K562 (cell line): ENCODE measurements around the gene GSTM1.

Source experiments
- ARID2 ChIP-seq: fragments of 450-650 bp; IDR thresholded peaks from 2 replicates; pipeline ENCODE4 v1.6.1; 2017; ENCODE audit warnings: antibody characterized with exemption, mild to moderate bottlenecking
- CBX3 ChIP-seq, 2 experiments: IDR thresholded peaks; 1 replicate in 1 of 2; 2 replicates in 1 of 2; pipeline ENCODE4 v1.6.1; 2012; ENCODE audit warnings: inconsistent platforms in 2 of 2, low read length in 2 of 2, borderline replicate concordance in 1 of 2, control low read depth in 1 of 2
- FOS ChIP-seq: IDR thresholded peaks from 3 replicates; pipeline ENCODE4 v1.6.1; 2011; ENCODE audit not compliant: insufficient read length; ENCODE audit errors: extremely low read depth
- KDM5B ChIP-seq: fragments of 200-600 bp; sonication (generic); IDR thresholded peaks from 2 replicates; pipeline ENCODE4 v1.6.1; 2012; ENCODE audit warnings: low read depth, mild to moderate bottlenecking, moderate library complexity, low read length, control low read depth, inconsistent platforms; ENCODE audit not compliant: insufficient replicate concordance
- L3MBTL2 ChIP-seq: fragments of 450-650 bp; IDR thresholded peaks from 2 replicates; pipeline ENCODE4 v1.6.1; 2016; ENCODE audit warnings: mild to moderate bottlenecking, moderate library complexity
- POLR2AphosphoS2 ChIP-seq: IDR thresholded peaks from 2 replicates; pipeline ENCODE4 v1.6.1; 2012; ENCODE audit warnings: low read length, improper control_type of control experiment
- REST ChIP-seq, 2 experiments: fragments of 450-650 bp; formaldehyde crosslinking in 1 of 2; IDR thresholded peaks; 2 replicates each; pipeline versions ENCODE4 v1.4.0 to v1.6.1; 2014 to 2020; ENCODE audit warnings: mild to moderate bottlenecking in 2 of 2, borderline replicate concordance in 1 of 2, low read depth in 1 of 2
- SFPQ ChIP-seq: fragments of 200-400 bp; formaldehyde crosslinking; IDR thresholded peaks from 2 replicates; pipeline ENCODE4 v1.6.1; 2017; ENCODE audit warnings: mild to moderate bottlenecking, low read depth, low read length, moderate library complexity
- SIN3B ChIP-seq: fragments of 450-650 bp; IDR thresholded peaks from 2 replicates; pipeline ENCODE4 v1.6.1; 2017; ENCODE audit warnings: low read depth, mild to moderate bottlenecking, moderate library complexity
- THRA ChIP-seq: fragments of 450-650 bp; IDR thresholded peaks from 2 replicates; pipeline ENCODE4 v1.6.1; 2017; ENCODE audit warnings: mild to moderate bottlenecking, moderate library complexity
- ZBTB11 ChIP-seq, 3 experiments: fragments of 200-800 bp in 1 of 3; fragments of 250-450 bp in 1 of 3; fragments of 450-650 bp in 1 of 3; sonication (Bioruptor Pico) in 1 of 3; sonication (Bioruptor generic) in 1 of 3; formaldehyde crosslinking in 1 of 3; IDR thresholded peaks; 2 replicates each; pipeline versions ENCODE4 v1.6.1 to v1.8.0; 2016 to 2022; ENCODE audit warnings: mild to moderate bottlenecking in 2 of 3, missing genetic modification characterization in 2 of 3, missing compliant biosample characterization in 1 of 3, moderate library complexity in 1 of 3
- ZNF224 ChIP-seq: sonication (generic); formaldehyde crosslinking; IDR thresholded peaks from 2 replicates; pipeline ENCODE4 v1.8.0; 2022; ENCODE audit warnings: mild to moderate bottlenecking, missing genetic modification reagents

GRCh38 chr1:109639841-109640184 is 47.8 kb upstream of the GSTM1 start:
- TF ChIP-seq ZNF224 (CRISPR knock-in tag) (no peak), THRA (no peak), POLR2AphosphoS2 (no peak), CBX3 (IDR thresholded peaks at IDR 0.05; ENCODE audit: borderline replicate concordance in 1 of 2, low read length in 2 of 2) (no peak), L3MBTL2 (no peak), SIN3B (no peak), ZBTB11 (CRISPR knock-in tag; IDR thresholded peaks at IDR 0.05) (no peak), SFPQ (no peak), KDM5B (no peak), FOS (no peak), ARID2 (no peak), REST (IDR thresholded peaks at IDR 0.05; ENCODE audit: borderline replicate concordance) (no peak), REST (CRISPR knock-in tag; IDR thresholded peaks at IDR 0.05; ENCODE audit: low read depth) (no peak)
